22Rv1 (cell line): ENCODE measurements around the gene SLC12A5.

Experiments used
- H3K27ac ChIP-seq: fragments of 450-650 bp; 2 replicates; pipeline ENCODE4 v1.5.1; 2017
- ZFX ChIP-seq: fragments of 450-650 bp; IDR thresholded peaks from 2 replicates; pipeline ENCODE4 v1.6.1; 2017; ENCODE audit warnings: antibody characterized with exemption, borderline replicate concordance
- TF ChIP-seq, protein P1 (sequence below): fragments of 450-650 bp; IDR thresholded peaks from 2 replicates; pipeline ENCODE4 v1.5.1; 2017; ENCODE audit warnings: mild to moderate bottlenecking

SLC12A5 gene

DNA sequence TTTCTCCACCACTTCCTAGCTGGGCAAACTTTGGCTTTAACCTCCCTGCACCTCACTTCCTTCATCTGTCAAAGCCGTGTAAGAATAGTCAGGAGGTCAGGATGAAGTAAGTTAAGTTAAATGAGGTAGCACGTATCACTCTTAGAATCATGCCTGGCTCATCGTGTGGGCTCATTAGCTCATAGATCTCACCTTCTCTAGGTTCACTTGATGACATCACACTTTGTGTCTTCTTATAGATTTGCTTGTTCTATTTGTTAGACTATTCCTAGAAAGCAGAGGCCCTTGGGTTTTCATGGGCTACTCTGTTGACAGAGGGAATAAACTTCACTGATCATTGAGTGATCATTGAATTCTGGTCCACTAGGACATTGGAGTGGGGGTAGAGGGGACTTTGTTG, 72.9 kb downstream of the SLC12A5 start:
- TF ChIP-seq, protein P1, sequence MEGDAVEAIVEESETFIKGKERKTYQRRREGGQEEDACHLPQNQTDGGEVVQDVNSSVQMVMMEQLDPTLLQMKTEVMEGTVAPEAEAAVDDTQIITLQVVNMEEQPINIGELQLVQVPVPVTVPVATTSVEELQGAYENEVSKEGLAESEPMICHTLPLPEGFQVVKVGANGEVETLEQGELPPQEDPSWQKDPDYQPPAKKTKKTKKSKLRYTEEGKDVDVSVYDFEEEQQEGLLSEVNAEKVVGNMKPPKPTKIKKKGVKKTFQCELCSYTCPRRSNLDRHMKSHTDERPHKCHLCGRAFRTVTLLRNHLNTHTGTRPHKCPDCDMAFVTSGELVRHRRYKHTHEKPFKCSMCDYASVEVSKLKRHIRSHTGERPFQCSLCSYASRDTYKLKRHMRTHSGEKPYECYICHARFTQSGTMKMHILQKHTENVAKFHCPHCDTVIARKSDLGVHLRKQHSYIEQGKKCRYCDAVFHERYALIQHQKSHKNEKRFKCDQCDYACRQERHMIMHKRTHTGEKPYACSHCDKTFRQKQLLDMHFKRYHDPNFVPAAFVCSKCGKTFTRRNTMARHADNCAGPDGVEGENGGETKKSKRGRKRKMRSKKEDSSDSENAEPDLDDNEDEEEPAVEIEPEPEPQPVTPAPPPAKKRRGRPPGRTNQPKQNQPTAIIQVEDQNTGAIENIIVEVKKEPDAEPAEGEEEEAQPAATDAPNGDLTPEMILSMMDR: no peak
- no peak for TF ChIP-seq ZFX
- H3K27ac ChIP-seq: no peak overlapping the region

DNA sequence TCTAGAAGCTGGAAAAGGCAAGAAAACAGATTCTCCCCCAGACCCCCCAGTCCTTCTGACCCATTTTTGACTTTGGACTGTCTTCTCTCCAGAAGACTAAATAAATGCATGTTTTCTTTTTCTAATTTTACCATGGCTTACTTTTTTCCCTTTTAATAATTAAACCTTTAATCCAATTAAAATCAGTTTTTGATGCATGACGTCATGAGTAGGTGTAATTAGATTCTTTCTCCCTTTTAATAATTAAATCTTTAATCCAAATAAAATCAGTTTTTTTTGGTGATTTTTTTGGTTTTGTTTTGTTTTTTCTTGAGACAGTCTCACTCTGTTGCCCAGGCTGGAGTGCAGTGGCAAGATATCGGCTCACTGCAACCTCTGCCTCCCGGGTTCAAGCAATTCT, 73.9 kb downstream of the SLC12A5 start:
- no peak for TF ChIP-seq ZFX
- TF ChIP-seq, protein P1: no peak
- no peak overlapping the region for H3K27ac ChIP-seq

DNA sequence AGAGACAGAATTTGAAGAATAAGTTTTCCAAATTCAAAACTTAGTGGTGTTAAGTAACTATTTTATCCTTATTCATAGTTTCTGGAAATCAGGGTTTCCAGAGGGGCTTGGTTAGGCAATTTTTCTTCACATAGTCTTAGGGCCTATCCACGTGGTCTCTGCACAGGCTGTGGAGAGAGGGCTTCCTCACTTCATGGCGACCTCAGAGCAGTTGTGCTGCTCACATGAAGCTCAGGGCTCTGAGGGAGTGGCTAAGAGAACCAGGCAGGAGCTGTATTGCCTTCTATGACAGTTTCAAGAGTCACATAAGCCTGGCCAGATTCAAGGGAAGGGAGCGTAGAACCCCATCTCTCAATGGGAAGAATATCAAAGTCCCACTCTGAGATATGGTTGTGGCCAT, 75.2 kb downstream of the SLC12A5 start:
- TF ChIP-seq, protein P1: no peak
- TF ChIP-seq ZFX: no peak
- no peak overlapping the region for H3K27ac ChIP-seq

DNA sequence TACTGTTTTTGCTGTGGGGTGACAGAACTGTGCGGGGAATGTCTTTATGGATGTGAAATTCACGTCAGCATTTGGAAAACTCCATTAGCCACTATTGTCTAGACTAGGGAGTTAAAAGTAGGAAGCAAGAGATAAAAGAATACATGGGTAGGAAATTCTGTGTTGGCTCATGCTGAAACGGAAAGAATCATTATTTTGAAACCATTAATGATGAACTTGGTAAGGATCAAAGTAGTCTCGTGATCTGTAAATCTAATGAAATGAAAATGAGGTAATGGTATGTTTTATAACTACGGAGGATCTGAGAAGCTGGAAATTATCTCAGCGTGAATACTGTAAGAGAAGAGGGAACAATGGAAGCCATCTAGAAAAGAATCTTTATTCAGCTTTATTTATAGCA, 78.0 kb downstream of the SLC12A5 start:
- no peak overlapping the region for H3K27ac ChIP-seq
- TF ChIP-seq, protein P1: no peak
- no peak for TF ChIP-seq ZFX

DNA sequence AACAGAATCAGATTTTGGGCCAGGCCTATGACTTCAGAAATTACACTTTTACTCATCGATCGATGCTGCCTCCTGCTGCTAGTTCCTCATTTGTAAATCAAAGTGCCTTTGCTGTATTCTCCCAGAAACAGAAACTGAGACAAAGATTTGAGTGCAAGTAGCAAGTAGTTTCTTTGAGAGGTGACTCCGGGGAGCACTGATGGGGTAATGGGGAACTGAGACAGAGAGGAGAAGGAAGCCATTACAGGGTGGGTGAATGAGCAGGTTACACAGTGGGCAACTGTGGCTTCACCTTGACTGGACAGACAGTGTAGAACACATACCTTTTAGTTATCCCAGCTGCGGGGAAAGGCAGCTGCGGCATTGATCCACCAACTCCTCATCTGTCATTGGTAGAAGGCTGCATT, 79.4 kb downstream of the SLC12A5 start:
- TF ChIP-seq, protein P1: no peak
- no peak for TF ChIP-seq ZFX
- no peak overlapping the region for H3K27ac ChIP-seq

DNA sequence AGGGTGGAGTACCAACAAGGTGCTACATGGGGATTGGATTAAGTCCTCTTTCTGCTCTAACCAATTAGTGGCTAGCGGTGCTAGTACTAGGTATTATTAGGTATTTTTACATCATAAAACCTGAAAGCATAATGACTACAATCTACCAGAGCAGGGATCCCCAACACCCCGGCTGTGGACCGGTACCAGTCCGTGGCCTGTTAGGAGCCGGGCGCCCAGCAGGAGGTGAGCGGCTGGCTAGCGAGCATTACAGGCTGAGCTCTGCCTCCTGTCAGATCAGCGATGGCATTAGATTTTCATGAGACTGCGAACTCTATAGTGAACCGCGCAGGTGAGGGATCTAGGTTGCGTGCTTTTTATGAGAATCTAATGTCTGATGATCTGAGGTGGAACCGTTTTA, 80.0 kb downstream of the SLC12A5 start:
- TF ChIP-seq ZFX: no peak
- TF ChIP-seq, protein P1: no peak
- no peak overlapping the region for H3K27ac ChIP-seq
